HepG2 (cell line): ENCODE measurements around the gene NLRX1. TPM values are rescaled to one million over a fixed set of nuclear protein-coding genes. Genes with fewer than 3 reads are reported as not detected.

Source experiments
- CCAR2 ChIP-seq: fragments of 200-400 bp; formaldehyde crosslinking; optimal IDR thresholded peaks from 2 replicates; pipeline ENCODE3; 2018; ENCODE audit warnings: low read depth, mild to moderate bottlenecking, low read length, moderate library complexity
- GABPA ChIP-seq, 2 experiments: IDR thresholded peaks; 2 replicates each; pipeline ENCODE4 v1.6.1; 2011 to 2016; ENCODE audit warnings: low read depth in 2 of 2, low read length in 1 of 2, missing biosample characterization in 1 of 2, missing genetic modification characterization in 1 of 2
- HNRNPUL1 ChIP-seq: fragments of 200-400 bp; formaldehyde crosslinking; IDR thresholded peaks from 2 replicates; pipeline ENCODE4 v1.6.1; 2017; ENCODE audit warnings: low read depth, mild to moderate bottlenecking, low read length, moderate library complexity
- HOXD1 ChIP-seq: sonication (generic); formaldehyde crosslinking; IDR thresholded peaks from 2 replicates; pipeline ENCODE4 v1.5.0; 2020; ENCODE audit warnings: missing genetic modification reagents
- POGK ChIP-seq: sonication (generic); formaldehyde crosslinking; conservative IDR thresholded peaks from 2 replicates; pipeline ENCODE4 v1.8.0; 2022; ENCODE audit warnings: mild to moderate bottlenecking, moderate library complexity, missing genetic modification reagents
- PRDM4 ChIP-seq: sonication (generic); formaldehyde crosslinking; IDR thresholded peaks from 2 replicates; pipeline ENCODE4 v1.9.0; 2021; ENCODE audit warnings: missing genetic modification reagents, borderline replicate concordance
- RFX1 ChIP-seq: fragments of 450-650 bp; IDR thresholded peaks from 2 replicates; pipeline ENCODE4 v1.6.1; 2017
- SKI ChIP-seq: fragments of 450-650 bp; IDR thresholded peaks from one replicate; pipeline ENCODE4 v1.6.1; 2018; ENCODE audit warnings: mild to moderate bottlenecking; ENCODE audit not compliant: partially characterized antibody
- ZNF138 ChIP-seq: sonication (generic); formaldehyde crosslinking; IDR thresholded peaks from 2 replicates; pipeline ENCODE4 v1.5.0; 2020; ENCODE audit warnings: mild to moderate bottlenecking, low read depth, missing genetic modification reagents
- ZNF704 ChIP-seq: sonication (generic); formaldehyde crosslinking; IDR thresholded peaks from 2 replicates; pipeline ENCODE4 v1.8.1; 2023; ENCODE audit warnings: mild to moderate bottlenecking, inconsistent platforms, moderate library complexity, missing genetic modification reagents, borderline replicate concordance
- polyA plus RNA-seq, 8 experiments: library from polyadenylated mRNA; depleted of rRNA in 3 of 8; stranded (reverse) in 7 of 8; unstranded in 1 of 8; fragments of >200 nt; fragmentation: Illumina TruSeq in 4 of 8; extraction: Trizol in 4 of 8; gene quantifications; 2 replicates each; pipeline versions ENCODE4 v1.2.1 to v1.2.3, GENCODE V29; 2011 to 2016; ENCODE audit warnings: low read depth in 4 of 8, missing spikeins in 1 of 8, mixed read lengths in 1 of 8; ENCODE audit not compliant: insufficient read depth in 1 of 8
- total RNA-seq, 5 experiments: library from RNA; depleted of rRNA; stranded (reverse); fragments of >200 nt; fragmentation: Illumina TruSeq; extraction: Trizol; gene quantifications; 2 replicates each; pipeline ENCODE4 v1.2.3, GENCODE V29; 2016; ENCODE audit warnings: low read depth in 1 of 5
- TF ChIP-seq, protein P1 (sequence below): sonication (generic); formaldehyde crosslinking; conservative IDR thresholded peaks from 2 replicates; pipeline ENCODE4 v1.4.0; 2020; ENCODE audit warnings: missing genetic modification reagents
- TF ChIP-seq, protein P2 (sequence below), 2 experiments: sonication (generic) in 1 of 2; formaldehyde crosslinking in 1 of 2; IDR thresholded peaks; 2 replicates each; pipeline versions ENCODE4 v1.6.1 to v1.9.0; 2014 to 2022; ENCODE audit warnings: antibody characterized with exemption in 1 of 2, borderline replicate concordance in 1 of 2, inconsistent platforms in 1 of 2, low read depth in 1 of 2, missing genetic modification reagents in 1 of 2

NLRX1 gene
- total and polyA plus RNA-seq, 2 of the 13 experiments (the other 11 are each of a cell fraction or from before 2014, with no cell fraction given), result 8.7 to 11.0 TPM

DNA sequence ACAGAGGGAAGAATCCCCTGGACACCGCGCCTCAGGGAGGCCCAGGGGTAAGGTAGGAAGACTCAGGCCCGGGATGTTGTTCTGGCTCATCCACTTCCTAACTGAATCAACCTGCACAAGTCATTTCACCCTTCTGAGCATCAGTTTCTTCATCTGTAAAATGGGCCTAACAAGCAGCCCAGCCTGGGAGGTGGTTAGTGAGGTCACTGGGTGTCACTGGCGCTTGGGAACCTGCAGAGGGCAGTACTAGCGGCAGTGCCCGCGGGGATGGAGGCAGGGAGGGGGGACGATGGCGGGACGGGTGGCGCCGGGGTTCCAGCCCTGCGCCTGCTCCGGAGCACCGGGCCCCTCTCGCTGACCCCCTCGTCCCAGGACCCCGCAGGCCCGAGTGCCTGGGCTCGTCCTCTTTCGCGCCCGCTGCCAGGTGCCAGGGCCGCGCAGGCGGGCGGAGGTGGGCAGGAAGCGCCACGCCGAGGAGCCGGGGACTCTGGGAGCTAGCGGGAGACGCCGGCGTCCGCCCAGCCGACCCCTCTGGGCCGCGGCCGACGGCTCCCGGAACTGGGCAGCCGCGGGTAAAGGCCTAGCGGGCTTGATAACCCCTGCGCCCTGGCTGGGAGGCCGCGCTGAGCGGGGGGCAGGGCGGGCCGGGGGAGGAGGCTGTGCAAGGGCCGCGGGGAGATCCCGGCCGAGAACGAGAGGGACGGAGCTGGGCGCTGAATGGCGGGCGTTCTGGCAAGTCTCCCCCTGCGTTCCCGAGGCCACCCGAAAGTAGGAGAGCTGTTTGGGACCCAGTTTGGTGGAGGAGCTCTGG, at the start of gene NLRX1 (continued):
- no peak for TF ChIP-seq CCAR2
- TF ChIP-seq, protein P1, sequence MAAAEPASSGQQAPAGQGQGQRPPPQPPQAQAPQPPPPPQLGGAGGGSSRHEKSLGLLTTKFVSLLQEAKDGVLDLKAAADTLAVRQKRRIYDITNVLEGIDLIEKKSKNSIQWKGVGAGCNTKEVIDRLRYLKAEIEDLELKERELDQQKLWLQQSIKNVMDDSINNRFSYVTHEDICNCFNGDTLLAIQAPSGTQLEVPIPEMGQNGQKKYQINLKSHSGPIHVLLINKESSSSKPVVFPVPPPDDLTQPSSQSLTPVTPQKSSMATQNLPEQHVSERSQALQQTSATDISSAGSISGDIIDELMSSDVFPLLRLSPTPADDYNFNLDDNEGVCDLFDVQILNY (CRISPR knock-in tag), result peak; percentile 51; the same call in 1 of the 2 replicates
- no peak for TF ChIP-seq ZNF138 (CRISPR knock-in tag)
- TF ChIP-seq, protein P2, sequence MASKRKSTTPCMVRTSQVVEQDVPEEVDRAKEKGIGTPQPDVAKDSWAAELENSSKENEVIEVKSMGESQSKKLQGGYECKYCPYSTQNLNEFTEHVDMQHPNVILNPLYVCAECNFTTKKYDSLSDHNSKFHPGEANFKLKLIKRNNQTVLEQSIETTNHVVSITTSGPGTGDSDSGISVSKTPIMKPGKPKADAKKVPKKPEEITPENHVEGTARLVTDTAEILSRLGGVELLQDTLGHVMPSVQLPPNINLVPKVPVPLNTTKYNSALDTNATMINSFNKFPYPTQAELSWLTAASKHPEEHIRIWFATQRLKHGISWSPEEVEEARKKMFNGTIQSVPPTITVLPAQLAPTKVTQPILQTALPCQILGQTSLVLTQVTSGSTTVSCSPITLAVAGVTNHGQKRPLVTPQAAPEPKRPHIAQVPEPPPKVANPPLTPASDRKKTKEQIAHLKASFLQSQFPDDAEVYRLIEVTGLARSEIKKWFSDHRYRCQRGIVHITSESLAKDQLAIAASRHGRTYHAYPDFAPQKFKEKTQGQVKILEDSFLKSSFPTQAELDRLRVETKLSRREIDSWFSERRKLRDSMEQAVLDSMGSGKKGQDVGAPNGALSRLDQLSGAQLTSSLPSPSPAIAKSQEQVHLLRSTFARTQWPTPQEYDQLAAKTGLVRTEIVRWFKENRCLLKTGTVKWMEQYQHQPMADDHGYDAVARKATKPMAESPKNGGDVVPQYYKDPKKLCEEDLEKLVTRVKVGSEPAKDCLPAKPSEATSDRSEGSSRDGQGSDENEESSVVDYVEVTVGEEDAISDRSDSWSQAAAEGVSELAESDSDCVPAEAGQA (IDR thresholded peaks at IDR 0.05; ENCODE audit: low read depth), result no peak
- TF ChIP-seq, protein P2 (CRISPR knock-in tag; IDR thresholded peaks at IDR 0.05; ENCODE audit: borderline replicate concordance), result 0 out of 2 replicates have a peak, but pooled peaks have one; percentile 59
- TF ChIP-seq PRDM4 (CRISPR knock-in tag), result no peak
- TF ChIP-seq SKI, result no peak
- TF ChIP-seq HOXD1 (CRISPR knock-in tag), result 0 out of 2 replicates have a peak, but pooled peaks have one; percentile 30
- peak; percentile 70; the same call in 1 of the 2 replicates for TF ChIP-seq POGK (CRISPR knock-in tag)
- TF ChIP-seq HNRNPUL1, result no peak
- no peak for TF ChIP-seq RFX1
- TF ChIP-seq GABPA (IDR thresholded peaks at IDR 0.05; ENCODE audit: low read depth, low read length), result no peak
- TF ChIP-seq GABPA (CRISPR knock-in tag; IDR thresholded peaks at IDR 0.05; ENCODE audit: low read depth), result no peak
- TF ChIP-seq ZNF704, result peak; percentile 62; the same call in 1 of the 2 replicates
